Endodermal cell (in vitro differentiated cells): ENCODE measurements around the gene OR6A2. TPM values are rescaled to one million over a fixed set of nuclear protein-coding genes. Genes with fewer than 3 reads are reported as not detected.

Source experiments
- DNase-seq: peaks from one replicate; pipeline ENCODE4 v3.0.0-alpha.2; 2017
- H3K27ac ChIP-seq: 2 replicates; pipeline ENCODE4 v1.5.1; 2013; ENCODE audit warnings: mild to moderate bottlenecking, low read depth, low read length, moderate library complexity
- H3K27me3 ChIP-seq: 2 replicates; pipeline ENCODE4 v1.6.1; 2013; ENCODE audit warnings: mild to moderate bottlenecking, low read length, moderate library complexity; ENCODE audit not compliant: insufficient read depth, control insufficient read depth, poor library complexity, severe bottlenecking
- H3K36me3 ChIP-seq: 2 replicates; pipeline ENCODE4 v1.7.0; 2013; ENCODE audit warnings: mild to moderate bottlenecking, low read length, moderate library complexity; ENCODE audit not compliant: control insufficient read depth, insufficient read depth
- H3K4me1 ChIP-seq: one replicate; pipeline ENCODE4 v1.7.0; 2013; ENCODE audit warnings: low read length; ENCODE audit not compliant: control insufficient read depth, insufficient read depth
- H3K4me3 ChIP-seq: 2 replicates; pipeline ENCODE4 v1.5.1; 2013; ENCODE audit warnings: mild to moderate bottlenecking, low read length, moderate library complexity
- H3K9ac ChIP-seq: 2 replicates; pipeline ENCODE4 v1.6.1; 2013; ENCODE audit warnings: mild to moderate bottlenecking, low read length, moderate library complexity; ENCODE audit not compliant: poor library complexity, severe bottlenecking; ENCODE audit errors: extremely low read depth
- H3K9me3 ChIP-seq: 2 replicates; pipeline ENCODE4 v1.6.1; 2013; ENCODE audit warnings: mild to moderate bottlenecking, low read length, moderate library complexity; ENCODE audit not compliant: control insufficient read depth
- H3K27ac Mint-ChIP-seq: 2 replicates; pipeline ENCODE4 v1.8.0; 2020; ENCODE audit warnings: mixed read lengths
- H3K27me3 Mint-ChIP-seq: 2 replicates; pipeline ENCODE4 v1.8.0; 2021; ENCODE audit warnings: mild to moderate bottlenecking, mixed read lengths; ENCODE audit not compliant: insufficient read depth
- H3K36me3 Mint-ChIP-seq: 2 replicates; pipeline ENCODE4 v1.8.0; 2020; ENCODE audit warnings: low read depth, mixed read lengths
- H3K4me1 Mint-ChIP-seq: 2 replicates; pipeline ENCODE4 v1.8.0; 2020; ENCODE audit warnings: mixed read lengths
- H3K4me3 Mint-ChIP-seq: 2 replicates; pipeline ENCODE4 v1.8.0; 2020; ENCODE audit warnings: mild to moderate bottlenecking, moderate library complexity, mixed read lengths
- H3K9me3 Mint-ChIP-seq: 2 replicates; pipeline ENCODE4 v1.8.0; 2020; ENCODE audit warnings: mild to moderate bottlenecking, mixed read lengths
- CTCF ChIP-seq: fragments of 200-600 bp; sonication (generic); conservative IDR thresholded peaks from 2 replicates; pipeline ENCODE4 v1.5.0; 2021; ENCODE audit warnings: antibody characterized with exemption, mild to moderate bottlenecking
- WGBS, 2 experiments: methylation state at CpG; one replicate each; pipeline versions ENCODE4 v1.1.5 to v1.1.7; 2013; ENCODE audit warnings: missing lambda C conversion rate in 2 of 2, mixed read lengths in 1 of 2; ENCODE audit not compliant: insufficient coverage in 1 of 2, insufficient read length in 1 of 2; 5-methylcytosine and 5-hydroxymethylcytosine counted together
- total RNA-seq, 2 donors: library from RNA; stranded (reverse); fragmentation: NEBNext Ultra II Directional in 1 of 2; extraction: Animal tissue kit (Norgen Biotek cat#: 25700) in 1 of 2; gene quantifications; 2 replicates in 1 of 2; 3 replicates in 1 of 2; pipeline ENCODE4 v1.2.1, GENCODE V29; 2021

OR6A2 gene
- total RNA-seq, 2 donors from 2014 or later, result 0.09 to 0.51 TPM

GRCh38 chr11:6833356-6833755, 33.9 kb upstream of the OR6A2 start:
- no peaks in the 10 kb centered on the region for H3K36me3 Mint-ChIP-seq
- 78 to 94% methylated on average over 5 to 6 of the region's 6 CpGs for WGBS, 2 experiments
- no peaks in the 10 kb centered on the region for H3K4me1 Mint-ChIP-seq

GRCh38 chr11:6828103-6828502, 28.6 kb upstream of the OR6A2 start:
- Histone ChIP-seq H3K9ac (no peak overlapping the region), H3K36me3 (no peaks in the 10 kb centered on the region), H3K4me1 (no peaks in the 10 kb centered on the region), H3K9me3 (no peaks in the 10 kb centered on the region), H3K4me3 (no peak overlapping the region), H3K27ac (no peak overlapping the region), H3K27me3 (no peaks in the 10 kb centered on the region)
- Mint-ChIP-seq H3K9me3 (no peaks in the 10 kb centered on the region), H3K36me3 (no peaks in the 10 kb centered on the region), H3K27ac (no peak overlapping the region), H3K27me3 (no peaks in the 10 kb centered on the region), H3K4me3 (no peak overlapping the region), H3K4me1 (no peaks in the 10 kb centered on the region)
- 88 to 100% methylated on average over 1 of the region's 1 CpG for whole genome bisulfite sequencing, 2 experiments
- no peak for TF ChIP-seq CTCF
- no peak for DNase-seq

More at GRCh38 chr11:6833356-6833755, 33.9 kb upstream of the OR6A2 start:
- Mint-ChIP-seq H3K4me3 (no peak overlapping the region), H3K9me3 (no peaks in the 10 kb centered on the region), H3K27ac (no peak overlapping the region), H3K27me3 (no peaks in the 10 kb centered on the region)
- H3K4me1 ChIP-seq, result no peaks in the 10 kb centered on the region
- no peak for TF ChIP-seq CTCF
- H3K9ac ChIP-seq, result no peak overlapping the region
- H3K36me3 ChIP-seq, result no peaks in the 10 kb centered on the region
- no peak for DNase-seq
- no peaks in the 10 kb centered on the region for H3K9me3 ChIP-seq
- H3K27ac ChIP-seq, result no peak overlapping the region
- no peaks in the 10 kb centered on the region for H3K27me3 ChIP-seq
- no peak overlapping the region for H3K4me3 ChIP-seq

- TF ChIP-seq CTCF, result no peak
- Histone ChIP-seq H3K27me3 (no peaks in the 10 kb centered on the region), H3K9me3 (peaks cover 6% of the 10 kb centered on the region), H3K27ac (no peak overlapping the region), H3K36me3 (no peaks in the 10 kb centered on the region), H3K9ac (no peak overlapping the region), H3K4me3 (no peak overlapping the region), H3K4me1 (no peaks in the 10 kb centered on the region)
- no peak for DNase-seq
- H3K27me3 Mint-ChIP-seq, result no peaks in the 10 kb centered on the region
- H3K9me3 Mint-ChIP-seq, result no peaks in the 10 kb centered on the region
- WGBS, 2 experiments, result 91 to 98% methylated on average over 7 of the region's 7 CpGs
- H3K4me3 Mint-ChIP-seq, result no peak overlapping the region
- H3K4me1 Mint-ChIP-seq, result no peaks in the 10 kb centered on the region
- no peak overlapping the region for H3K27ac Mint-ChIP-seq
- no peaks in the 10 kb centered on the region for H3K36me3 Mint-ChIP-seq
These were observed 25.8 kb upstream of the OR6A2 start for GRCh38 chr11:6825231-6825744.
